PC-3 (cell line): ENCODE results near the gene HRC. TPM values are rescaled to one million over a fixed set of nuclear protein-coding genes. Genes with fewer than 3 reads are reported as not detected.

Source experiments
- ATAC-seq: fragments of 200-7000 bp; cut with Tn5 transposase; 2 replicates; pipeline ENCODE4 v1.9.1; 2020; ENCODE audit warnings: mild to moderate bottlenecking, moderate library complexity
- BruUV-seq: library from RNA; stranded (reverse); fragments of 400-500 nt; replicated peaks from 2 replicates; lab custom pipeline; 2021; lab: Mats Ljungman, UMichigan
- CTCF ChIA-PET: fragments of 300-600 bp; sonication (Branson Sonifier 250); formaldehyde crosslinking; loops from one replicate; lab custom pipeline; 2022; ENCODE audit warnings: antibody characterized with exemption; lab: Charles Lee
- POLR2A ChIA-PET: fragments of 300-600 bp; sonication (Branson Sonifier 250); formaldehyde crosslinking; loops from one replicate; lab custom pipeline; 2022; ENCODE audit warnings: antibody characterized with exemption; ENCODE audit not compliant: unreplicated experiment; lab: Charles Lee
- DNase-seq: peaks from one replicate; pipeline ENCODE4 v3.0.0-alpha.2; 2015
- H2AFZ ChIP-seq: fragments of 300-600 bp; sonication (generic); 2 replicates; pipeline ENCODE4 v1.6.0; 2016; ENCODE audit warnings: antibody characterized with exemption, low read length
- H3F3A ChIP-seq: fragments of 300-600 bp; sonication (generic); one replicate; pipeline ENCODE4 v1.6.0; 2017; ENCODE audit warnings: antibody characterized with exemption, low read length, control low read depth, mild to moderate bottlenecking; ENCODE audit not compliant: unreplicated experiment
- H3K27ac ChIP-seq: fragments of 300-600 bp; sonication (generic); 2 replicates; pipeline ENCODE4 v1.5.1; 2016; ENCODE audit warnings: mild to moderate bottlenecking, low read length
- H3K27me3 ChIP-seq: fragments of 300-600 bp; sonication (generic); 2 replicates; pipeline ENCODE4 v1.6.1; 2016; ENCODE audit warnings: low read length, mixed read lengths
- H3K36me3 ChIP-seq: fragments of 300-600 bp; sonication (generic); 2 replicates; pipeline ENCODE4 v1.6.1; 2016; ENCODE audit warnings: low read depth, mixed run types, low read length, mixed read lengths
- H3K4me1 ChIP-seq: fragments of 300-600 bp; sonication (generic); 2 replicates; pipeline ENCODE4 v1.5.1; 2016; ENCODE audit warnings: low read length; ENCODE audit not compliant: insufficient read depth
- H3K4me2 ChIP-seq: fragments of 300-600 bp; sonication (generic); 2 replicates; pipeline ENCODE4 v1.6.0; 2016; ENCODE audit warnings: low read length
- H3K4me3 ChIP-seq: fragments of 300-600 bp; sonication (generic); 2 replicates; pipeline ENCODE4 v1.5.1; 2016; ENCODE audit warnings: mild to moderate bottlenecking, low read length, mixed read lengths
- H3K79me2 ChIP-seq: fragments of 300-600 bp; sonication (generic); 2 replicates; pipeline ENCODE4 v1.6.1; 2017; ENCODE audit warnings: low read length, mixed read lengths
- H3K9ac ChIP-seq: fragments of 300-600 bp; sonication (generic); 2 replicates; pipeline ENCODE4 v1.6.0; 2016; ENCODE audit warnings: mild to moderate bottlenecking, low read length
- H3K9me2 ChIP-seq: fragments of 300-600 bp; sonication (generic); replicated peaks from 2 replicates; pipeline ENCODE4 v1.6.1; 2016; ENCODE audit warnings: mixed run types, low read length, mixed read lengths
- H3K9me3 ChIP-seq: fragments of 300-600 bp; sonication (generic); 2 replicates; pipeline ENCODE4 v1.6.1; 2016; ENCODE audit warnings: low read length, mixed read lengths
- H4K20me1 ChIP-seq: fragments of 300-600 bp; sonication (generic); 2 replicates; pipeline ENCODE4 v1.6.1; 2016; ENCODE audit warnings: low read length, mixed read lengths
- CTCF ChIP-seq: fragments of 300-600 bp; sonication (generic); conservative IDR thresholded peaks from 2 replicates; pipeline ENCODE4 v1.5.1; 2017; ENCODE audit warnings: antibody characterized with exemption, low read depth, mild to moderate bottlenecking, low read length
- EZH2 ChIP-seq: fragments of 300-600 bp; sonication (generic); IDR thresholded peaks from one replicate; pipeline ENCODE4 v1.6.1; 2017; ENCODE audit warnings: antibody characterized with exemption, mild to moderate bottlenecking, low read length; ENCODE audit not compliant: unreplicated experiment
- EZH2phosphoT487 ChIP-seq: fragments of 300-600 bp; sonication (generic); IDR thresholded peaks from 2 replicates; pipeline ENCODE4 v1.6.1; 2018; ENCODE audit warnings: mild to moderate bottlenecking, antibody characterized with exemption, low read length, borderline replicate concordance
- intact Hi-C: fragments of 100-400 bp; cut with micrococcal nuclease; formaldehyde crosslinking; loops from 2 replicates; pipeline ENCODE4 v1.9.0; 2023
- total RNA-seq: library from RNA; depleted of rRNA; stranded (reverse); fragments of >200 nt; gene quantifications from 2 replicates; pipeline ENCODE4 v1.2.3, GENCODE V29; 2014

Gene HRC
- total RNA-seq, 1 experiment from 2014 or later = not detected

- no peaks in the 10 kb centered on the region for H4K20me1 ChIP-seq
- H3K4me2 ChIP-seq = no peak overlapping the region
- peaks cover 19% of the 10 kb centered on the region for H3K4me1 ChIP-seq
- peaks cover 14% of the 10 kb centered on the region; the same call in 1 of the 2 replicates for H3K36me3 ChIP-seq
- H3K27ac ChIP-seq = no peak overlapping the region
- BruUV-seq = no TSS peak
- DNase-seq = peak; percentile 40
- no peaks in the 10 kb centered on the region for H3K79me2 ChIP-seq
- H3K9ac ChIP-seq = no peak overlapping the region
- TF ChIP-seq CTCF = no peak
- TF ChIP-seq EZH2 = no peak
- TF ChIP-seq EZH2phosphoT487 = no peak
- ChIA-PET POLR2A (no interaction called here), CTCF (interaction anchor here (2.0 kb wide), 1 partner anchor 103 kb away, joined by 12 read pairs; no protein-coding TSS in a partner anchor)
- no peaks in the 10 kb centered on the region for H3F3A ChIP-seq
- H2AFZ ChIP-seq = no peak overlapping the region
- ATAC-seq = no peak
- H3K4me3 ChIP-seq = no peak overlapping the region
- no peaks in the 10 kb centered on the region for H3K9me3 ChIP-seq
- H3K9me2 ChIP-seq = no peaks in the 10 kb centered on the region
- no peaks in the 10 kb centered on the region for H3K27me3 ChIP-seq
- intact Hi-C loops = no loop called here
Measured at GRCh38 chr19:49200238-49200862, 45.2 kb upstream of the HRC start.

- peaks cover 6% of the 10 kb centered on the region; the same call in 1 of the 2 replicates for H3K4me1 ChIP-seq
- no peaks in the 10 kb centered on the region for H4K20me1 ChIP-seq
- DNase-seq (no peak), ATAC-seq (no peak)
- no peak overlapping the region for H2AFZ ChIP-seq
- H3K9me3 ChIP-seq = no peaks in the 10 kb centered on the region
- no peak overlapping the region for H3K27ac ChIP-seq
- H3K4me3 ChIP-seq = no peak overlapping the region
- H3K4me2 ChIP-seq = no peak overlapping the region
- H3K9ac ChIP-seq = no peak overlapping the region
- intact Hi-C loops = no loop called here
- H3F3A ChIP-seq = no peaks in the 10 kb centered on the region
- BruUV-seq = no TSS peak
- POLR2A ChIA-PET = no interaction called here
- peaks cover 6% of the 10 kb centered on the region; the same call in 1 of the 2 replicates for H3K36me3 ChIP-seq
- CTCF ChIA-PET = interaction anchor here (0.7 kb wide), 1 partner anchor 11 kb away, joined by 5 read pairs; no protein-coding TSS in a partner anchor
- H3K9me2 ChIP-seq = no peaks in the 10 kb centered on the region
- no peaks in the 10 kb centered on the region for H3K79me2 ChIP-seq
- TF ChIP-seq EZH2phosphoT487 (no peak), CTCF (no peak), EZH2 (no peak)
- no peaks in the 10 kb centered on the region for H3K27me3 ChIP-seq
Measured at GRCh38 chr19:49196527-49197240, 41.5 kb upstream of the HRC start.
